Ascending aorta (tissue), 2 donors: ENCODE results near the gene SERGEF. TPM values are rescaled to one million over a fixed set of nuclear protein-coding genes. Genes with fewer than 3 reads are reported as not detected.

Experiments
- DNase-seq, 2 donors: peaks; one replicate each; pipeline ENCODE4 v3.0.0-alpha.2; 2019; ENCODE audit warnings: low spot score in 2 of 2
- H3K27ac ChIP-seq, 2 donors: fragments of 200-600 bp; sonication (generic); one replicate each; pipeline ENCODE4 v1.5.1; 2016 to 2017; ENCODE audit warnings: mild to moderate bottlenecking in 1 of 2
- H3K27me3 ChIP-seq: fragments of 200-600 bp; sonication (generic); one replicate; pipeline ENCODE4 v1.5.1; 2017
- H3K36me3 ChIP-seq, 2 donors: fragments of 200-600 bp; sonication (generic); one replicate each; pipeline ENCODE4 v1.5.1; 2016
- H3K4me1 ChIP-seq, 2 donors: fragments of 200-600 bp; sonication (generic); one replicate each; pipeline ENCODE4 v1.5.1; 2016 to 2017; ENCODE audit warnings: mild to moderate bottlenecking in 1 of 2
- H3K4me3 ChIP-seq, 2 donors: fragments of 200-600 bp; sonication (generic); one replicate each; pipeline ENCODE4 v1.5.1; 2016 to 2017; ENCODE audit warnings: mild to moderate bottlenecking in 1 of 2
- H3K9me3 ChIP-seq, 2 donors: fragments of 200-600 bp; sonication (generic); one replicate each; pipeline ENCODE4 v1.5.1; 2016
- CTCF ChIP-seq, 3 experiments: fragments of 200-600 bp in 2 of 3; fragments of 450-650 bp in 1 of 3; sonication (generic) in 2 of 3; IDR thresholded peaks; one replicate each; pipeline ENCODE4 v1.5.1; 2016 to 2019; ENCODE audit warnings: antibody characterized with exemption in 3 of 3, mild to moderate bottlenecking in 1 of 3, moderate library complexity in 1 of 3
- intact Hi-C: fragments of 100-400 bp; cut with DNase I; formaldehyde crosslinking; loops from one replicate; pipeline ENCODE4 v1.15.1; 2023
- total RNA-seq: library from RNA; depleted of rRNA; stranded (reverse); fragments of >200 nt; gene quantifications from one replicate; pipeline ENCODE4 v1.1.0, GENCODE V29; 2016

Gene SERGEF
- total RNA-seq, 1 donor from 2014 or later = 13.6 TPM

GRCh38 chr11:17762309-17762974 is 250.4 kb downstream of the SERGEF start:
- Histone ChIP-seq H3K9me3 (no peaks in the 10 kb centered on the region), H3K27ac (no peak overlapping the region), H3K36me3 (no peaks in the 10 kb centered on the region), H3K4me3 (no peak overlapping the region), H3K4me1 (no peaks in the 10 kb centered on the region), H3K27me3 (no peaks in the 10 kb centered on the region)
- DNase-seq = no peak
- intact Hi-C loops = loop anchor here (10.0 kb wide), 1 partner anchor 212 kb away; no protein-coding TSS in a partner anchor
- no peak for TF ChIP-seq CTCF (IDR thresholded peaks at IDR 0.05)

- peak; percentile 30 to 47 (median 46) for TF ChIP-seq CTCF (IDR thresholded peaks at IDR 0.05)
These were observed 252.5 kb downstream of the SERGEF start for GRCh38 chr11:17760102-17761029.

GRCh38 chr11:17755891-17756290 is 257.0 kb downstream of the SERGEF start:
- H3K4me1 ChIP-seq = no peaks in the 10 kb centered on the region
- intact Hi-C loops = no loop called here
- no peaks in the 10 kb centered on the region for H3K9me3 ChIP-seq
- no peak overlapping the region for H3K4me3 ChIP-seq
- TF ChIP-seq CTCF (IDR thresholded peaks at IDR 0.05) = no peak
- DNase-seq = no peak
- no peaks in the 10 kb centered on the region for H3K27me3 ChIP-seq
- no peaks in the 10 kb centered on the region for H3K36me3 ChIP-seq
- no peak overlapping the region for H3K27ac ChIP-seq

More at GRCh38 chr11:17760102-17761029, 252.5 kb downstream of the SERGEF start:
- Histone ChIP-seq H3K27ac (no peak overlapping the region), H3K4me1 (no peaks in the 10 kb centered on the region), H3K36me3 (no peaks in the 10 kb centered on the region), H3K9me3 (no peaks in the 10 kb centered on the region), H3K27me3 (no peaks in the 10 kb centered on the region), H3K4me3 (no peak overlapping the region)
- intact Hi-C loops = loop anchor here (10.0 kb wide), 1 partner anchor 214 kb away; no protein-coding TSS in a partner anchor
- no peak for DNase-seq

- no peak overlapping the region for H3K4me3 ChIP-seq
- no peak for DNase-seq
- TF ChIP-seq CTCF (IDR thresholded peaks at IDR 0.05) = no peak
- H3K4me1 ChIP-seq = no peaks in the 10 kb centered on the region
- H3K27me3 ChIP-seq = no peaks in the 10 kb centered on the region
- H3K27ac ChIP-seq = no peak overlapping the region
- no peaks in the 10 kb centered on the region for H3K36me3 ChIP-seq
- H3K9me3 ChIP-seq = no peaks in the 10 kb centered on the region
- intact Hi-C loops = no loop called here
These were observed 259.2 kb downstream of the SERGEF start for GRCh38 chr11:17753641-17754040.

- TF ChIP-seq CTCF (IDR thresholded peaks at IDR 0.05) = no peak
- H3K4me3 ChIP-seq = no peak overlapping the region
- H3K27me3 ChIP-seq = no peaks in the 10 kb centered on the region
- intact Hi-C loops = no loop called here
- no peak for DNase-seq
- H3K36me3 ChIP-seq = no peaks in the 10 kb centered on the region
- H3K4me1 ChIP-seq = no peaks in the 10 kb centered on the region
- H3K27ac ChIP-seq = no peak overlapping the region
- no peaks in the 10 kb centered on the region for H3K9me3 ChIP-seq
These were observed 259.7 kb downstream of the SERGEF start for GRCh38 chr11:17753153-17753552.
